ENCODE results near the gene PAM16. TPM values are rescaled to one million over a fixed set of nuclear protein-coding genes. Genes with fewer than 3 reads are reported as not detected.

PAM16 gene
- total and polyA plus RNA-seq, 2 of the 8 experiments (the other 6 are each of a cell fraction or from before 2014, with no cell fraction given): 78.3 to 198 TPM

DNA sequence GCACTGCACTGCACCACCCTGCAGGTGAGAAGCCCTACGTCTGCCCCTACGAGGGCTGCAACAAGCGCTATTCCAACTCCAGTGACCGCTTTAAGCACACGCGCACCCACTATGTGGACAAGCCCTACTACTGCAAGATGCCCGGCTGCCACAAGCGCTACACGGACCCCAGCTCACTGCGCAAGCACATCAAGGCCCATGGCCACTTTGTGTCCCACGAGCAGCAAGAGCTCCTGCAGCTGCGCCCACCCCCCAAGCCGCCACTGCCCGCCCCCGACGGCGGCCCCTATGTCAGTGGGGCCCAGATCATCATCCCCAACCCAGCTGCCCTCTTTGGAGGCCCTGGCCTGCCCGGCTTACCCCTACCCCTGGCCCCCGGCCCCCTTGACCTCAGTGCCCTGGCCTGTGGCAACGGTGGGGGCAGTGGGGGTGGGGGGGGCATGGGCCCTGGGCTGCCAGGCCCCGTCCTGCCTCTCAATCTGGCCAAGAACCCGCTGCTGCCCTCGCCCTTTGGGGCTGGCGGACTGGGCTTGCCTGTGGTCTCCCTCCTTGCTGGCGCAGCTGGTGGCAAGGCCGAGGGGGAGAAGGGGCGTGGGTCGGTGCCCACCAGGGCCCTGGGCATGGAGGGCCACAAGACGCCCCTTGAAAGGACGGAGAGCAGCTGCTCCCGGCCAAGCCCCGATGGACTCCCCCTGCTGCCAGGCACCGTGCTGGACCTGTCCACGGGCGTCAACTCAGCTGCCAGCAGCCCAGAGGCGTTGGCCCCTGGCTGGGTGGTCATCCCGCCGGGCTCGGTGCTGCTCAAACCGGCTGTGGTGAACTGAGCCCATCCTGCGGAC is 14.2 kb downstream of the PAM16 start (continued):
- TF ChIP-seq, protein P1, sequence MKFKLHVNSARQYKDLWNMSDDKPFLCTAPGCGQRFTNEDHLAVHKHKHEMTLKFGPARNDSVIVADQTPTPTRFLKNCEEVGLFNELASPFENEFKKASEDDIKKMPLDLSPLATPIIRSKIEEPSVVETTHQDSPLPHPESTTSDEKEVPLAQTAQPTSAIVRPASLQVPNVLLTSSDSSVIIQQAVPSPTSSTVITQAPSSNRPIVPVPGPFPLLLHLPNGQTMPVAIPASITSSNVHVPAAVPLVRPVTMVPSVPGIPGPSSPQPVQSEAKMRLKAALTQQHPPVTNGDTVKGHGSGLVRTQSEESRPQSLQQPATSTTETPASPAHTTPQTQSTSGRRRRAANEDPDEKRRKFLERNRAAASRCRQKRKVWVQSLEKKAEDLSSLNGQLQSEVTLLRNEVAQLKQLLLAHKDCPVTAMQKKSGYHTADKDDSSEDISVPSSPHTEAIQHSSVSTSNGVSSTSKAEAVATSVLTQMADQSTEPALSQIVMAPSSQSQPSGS (IDR thresholded peaks at IDR 0.05; ENCODE audit: low read length): no peak
- TF ChIP-seq SIX5 (IDR thresholded peaks at IDR 0.05; ENCODE audit: low read depth, low read length): no peak
- no peak for TF ChIP-seq SIRT6 (IDR thresholded peaks at IDR 0.05; ENCODE audit: low read length)
- no peak for TF ChIP-seq CBX5 (IDR thresholded peaks at IDR 0.05; ENCODE audit: low read depth, low read length)
- no peak for TF ChIP-seq TAF7 (optimal IDR thresholded peaks at IDR 0.05; ENCODE audit: borderline replicate concordance, low read depth, low read length)
- no peak for TF ChIP-seq TAF1 (IDR thresholded peaks at IDR 0.05; ENCODE audit: low read depth, low read length)
- TF ChIP-seq ASH2L (IDR thresholded peaks at IDR 0.05; ENCODE audit: low read length): no peak
